LNCaP clone FGC (cell line): ENCODE results near the gene GALNT18.

Source experiments
- DNase-seq: peaks from one replicate; pipeline ENCODE4 v3.0.0-alpha.2; 2011; ENCODE audit warnings: low read depth
- H3K4me3 ChIP-seq: 2 replicates; pipeline ENCODE4 v1.5.1; 2011; ENCODE audit warnings: mild to moderate bottlenecking, low read depth, low read length, control low read depth
- TF ChIP-seq, protein P1 (sequence below): IDR thresholded peaks from 2 replicates; pipeline ENCODE4 v1.5.1; 2012; ENCODE audit warnings: mild to moderate bottlenecking; ENCODE audit not compliant: control insufficient read depth, insufficient read depth; ENCODE audit errors: extremely low read depth

The GALNT18 gene

DNA sequence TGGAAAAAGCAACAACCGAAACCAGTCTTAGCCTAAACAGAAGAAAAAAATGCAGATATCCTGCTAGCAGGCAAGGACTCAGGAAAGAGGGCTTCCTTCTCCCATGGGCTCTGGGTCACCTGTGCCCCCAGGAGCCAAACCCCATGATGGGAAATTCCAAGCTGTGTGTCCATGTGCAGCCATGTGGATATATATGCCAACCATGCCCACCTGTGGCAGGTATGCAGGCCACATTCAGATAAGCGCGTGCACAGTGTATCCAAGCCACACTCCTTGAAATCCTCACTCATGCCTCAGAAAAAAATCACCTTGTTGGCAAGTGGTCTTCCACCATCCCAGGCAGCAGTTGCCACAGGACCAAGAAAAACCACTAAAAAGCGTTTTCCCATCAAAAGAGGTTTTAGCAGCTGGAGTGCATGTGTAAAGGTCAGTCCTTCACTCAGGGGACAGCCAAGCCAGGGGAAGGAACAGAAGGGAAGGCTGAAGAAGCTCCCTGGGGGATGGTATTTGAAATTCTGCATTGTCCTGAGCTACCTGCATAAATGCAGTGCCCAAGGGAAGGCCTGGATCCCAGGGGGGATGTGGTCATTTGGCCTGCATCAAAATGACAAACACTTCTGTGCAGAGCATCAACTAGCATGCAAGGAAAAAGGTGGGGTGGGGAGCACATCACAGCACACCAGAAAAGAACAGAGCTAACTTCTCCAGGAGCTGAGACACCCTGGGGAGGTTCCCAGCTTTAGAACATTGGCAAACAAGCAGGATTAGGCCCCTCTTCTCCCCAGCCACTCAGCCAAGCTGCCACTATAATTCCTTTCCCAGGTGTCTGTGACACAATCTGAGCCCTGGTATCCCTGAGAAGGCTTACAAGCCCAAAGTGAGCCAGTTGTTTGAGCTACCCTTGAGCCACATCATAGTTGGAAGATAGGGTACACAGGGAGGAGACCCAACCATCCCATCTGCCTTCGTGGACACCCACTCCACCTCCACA, 76.2 kb downstream of the GALNT18 start:
- H3K4me3 ChIP-seq, result no peak overlapping the region
- DNase-seq, result no peak
- TF ChIP-seq, protein P1, sequence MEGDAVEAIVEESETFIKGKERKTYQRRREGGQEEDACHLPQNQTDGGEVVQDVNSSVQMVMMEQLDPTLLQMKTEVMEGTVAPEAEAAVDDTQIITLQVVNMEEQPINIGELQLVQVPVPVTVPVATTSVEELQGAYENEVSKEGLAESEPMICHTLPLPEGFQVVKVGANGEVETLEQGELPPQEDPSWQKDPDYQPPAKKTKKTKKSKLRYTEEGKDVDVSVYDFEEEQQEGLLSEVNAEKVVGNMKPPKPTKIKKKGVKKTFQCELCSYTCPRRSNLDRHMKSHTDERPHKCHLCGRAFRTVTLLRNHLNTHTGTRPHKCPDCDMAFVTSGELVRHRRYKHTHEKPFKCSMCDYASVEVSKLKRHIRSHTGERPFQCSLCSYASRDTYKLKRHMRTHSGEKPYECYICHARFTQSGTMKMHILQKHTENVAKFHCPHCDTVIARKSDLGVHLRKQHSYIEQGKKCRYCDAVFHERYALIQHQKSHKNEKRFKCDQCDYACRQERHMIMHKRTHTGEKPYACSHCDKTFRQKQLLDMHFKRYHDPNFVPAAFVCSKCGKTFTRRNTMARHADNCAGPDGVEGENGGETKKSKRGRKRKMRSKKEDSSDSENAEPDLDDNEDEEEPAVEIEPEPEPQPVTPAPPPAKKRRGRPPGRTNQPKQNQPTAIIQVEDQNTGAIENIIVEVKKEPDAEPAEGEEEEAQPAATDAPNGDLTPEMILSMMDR, result no peak

GRCh38 chr11:11543656-11544055, 78.1 kb downstream of the GALNT18 start:
- H3K4me3 ChIP-seq, result no peak overlapping the region
- TF ChIP-seq, protein P1, result no peak
- DNase-seq, result no peak

DNA sequence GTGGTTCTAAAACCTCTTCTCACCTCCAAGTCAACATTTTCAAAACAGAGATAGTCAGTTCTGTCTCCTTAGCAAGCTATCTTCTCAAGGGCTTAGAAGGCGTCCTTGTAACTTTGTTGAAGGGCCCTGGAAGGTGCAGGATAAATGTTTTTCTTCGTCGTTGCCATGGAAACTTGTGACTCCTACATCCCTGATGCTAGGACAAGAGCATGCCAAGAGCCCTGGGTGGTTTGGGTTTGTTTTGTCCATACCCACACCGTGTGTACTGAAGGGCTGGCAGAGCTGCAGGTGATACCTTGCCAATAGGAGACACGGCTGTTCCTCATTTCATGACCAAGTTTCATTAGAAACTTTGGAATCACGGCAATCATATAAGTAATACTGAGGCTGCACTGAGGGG, 81.6 kb downstream of the GALNT18 start:
- H3K4me3 ChIP-seq, result no peak overlapping the region
- DNase-seq, result no peak
- TF ChIP-seq, protein P1, result no peak

DNA sequence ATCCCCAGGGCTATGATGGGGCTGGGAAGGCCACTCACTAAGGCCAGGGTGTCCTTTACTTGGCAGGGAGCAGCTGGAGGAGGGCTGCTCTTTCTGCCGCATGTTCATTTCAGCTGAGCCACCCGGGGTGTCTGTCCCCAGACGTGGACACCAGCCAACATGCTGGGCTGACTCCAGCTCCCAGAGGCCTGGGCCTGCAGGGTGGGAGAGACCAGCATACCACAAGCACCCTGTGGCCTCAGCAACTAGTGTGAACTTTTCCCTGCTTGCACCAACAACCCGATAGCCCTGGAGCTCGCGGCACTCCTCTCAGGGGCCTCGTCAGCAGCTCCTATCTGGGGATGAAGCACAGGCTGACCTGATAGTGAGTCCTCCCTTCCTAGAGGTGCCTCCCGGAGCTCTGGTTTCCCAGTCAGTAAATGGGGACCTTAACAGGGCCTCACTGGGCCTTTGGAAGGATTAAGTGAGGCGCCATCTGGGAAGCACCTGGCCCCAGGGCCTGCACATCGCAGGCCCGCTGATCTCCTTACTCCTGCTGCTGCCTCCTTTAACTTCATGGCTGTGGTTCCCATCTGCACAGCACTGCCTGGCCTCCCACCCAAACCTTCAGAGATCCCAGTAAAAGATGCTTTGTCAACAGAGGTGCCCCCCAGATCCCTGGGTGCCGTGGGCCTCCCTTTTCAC, 83.4 kb downstream of the GALNT18 start:
- no peak for DNase-seq
- TF ChIP-seq, protein P1, result no peak
- H3K4me3 ChIP-seq, result no peak overlapping the region

GRCh38 chr11:11537871-11538270, 83.9 kb downstream of the GALNT18 start:
- TF ChIP-seq, protein P1, result no peak
- no peak for DNase-seq
- no peak overlapping the region for H3K4me3 ChIP-seq

GRCh38 chr11:11537372-11537771, 84.4 kb downstream of the GALNT18 start:
- H3K4me3 ChIP-seq, result no peak overlapping the region
- DNase-seq, result no peak
- TF ChIP-seq, protein P1, result no peak

DNA sequence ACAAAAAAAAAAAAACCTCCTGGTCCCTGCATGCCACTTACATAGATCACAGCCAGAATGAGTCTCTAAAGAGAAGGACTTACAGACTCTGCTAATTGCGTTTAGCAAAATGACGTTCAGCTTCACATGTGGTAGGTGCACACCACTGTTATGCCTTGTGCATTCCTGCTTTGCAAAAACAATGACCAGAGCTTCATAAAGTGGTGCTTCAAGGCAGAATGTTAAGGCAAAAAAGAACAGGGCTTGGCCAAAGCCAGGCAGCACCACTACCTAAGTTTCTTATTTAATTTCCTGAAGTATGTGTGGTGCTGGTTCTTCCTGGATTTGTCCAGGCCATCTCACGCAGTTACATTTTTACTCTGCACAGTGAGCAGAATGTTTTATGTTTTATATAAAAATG, 85.2 kb downstream of the GALNT18 start:
- no peak for DNase-seq
- no peak overlapping the region for H3K4me3 ChIP-seq
- TF ChIP-seq, protein P1, result no peak
